GM19035 (cell line): Measurements from ENCODE around the gene LINC01488.

ENCODE experiments used
- ATAC-seq: cut with Tn5 transposase; IDR thresholded peaks from one replicate; pipeline ENCODE4 v1.9.1; 2021; ENCODE audit not compliant: unreplicated experiment

Gene LINC01488

GRCh38 chr11:69525516-69526452 lies 44.3 kb downstream of the LINC01488 start:
- ATAC-seq, result no peak

GRCh38 chr11:69526453-69526810 lies 45.0 kb downstream of the LINC01488 start:
- no peak for ATAC-seq

GRCh38 chr11:69529001-69529400 lies 47.5 kb downstream of the LINC01488 start:
- ATAC-seq, result no peak

GRCh38 chr11:69530278-69531070 lies 49.0 kb downstream of the LINC01488 start:
- no peak for ATAC-seq

GRCh38 chr11:69531071-69531716 lies 49.7 kb downstream of the LINC01488 start:
- ATAC-seq, result no peak

GRCh38 chr11:69531717-69532088 lies 50.2 kb downstream of the LINC01488 start:
- ATAC-seq, result no peak

- ATAC-seq, result no peak
Observed at GRCh38 chr11:69533296-69534165, 52.1 kb downstream of the LINC01488 start.

- ATAC-seq, result no peak
Observed at GRCh38 chr11:69534166-69534530, 52.7 kb downstream of the LINC01488 start.

- ATAC-seq, result no peak
Observed at GRCh38 chr11:69535908-69536307, 54.4 kb downstream of the LINC01488 start.

- no peak for ATAC-seq
Observed at GRCh38 chr11:69536406-69536805, 54.9 kb downstream of the LINC01488 start.

GRCh38 chr11:69537126-69537525 lies 55.7 kb downstream of the LINC01488 start:
- no peak for ATAC-seq

GRCh38 chr11:69537855-69538640 lies 56.6 kb downstream of the LINC01488 start:
- no peak for ATAC-seq

- no peak for ATAC-seq
Observed at GRCh38 chr11:69538854-69539253, 57.4 kb downstream of the LINC01488 start.

- no peak for ATAC-seq
Observed at GRCh38 chr11:69539416-69540117, 58.1 kb downstream of the LINC01488 start.

- ATAC-seq, result no peak
Observed at GRCh38 chr11:69540118-69541000, 58.9 kb downstream of the LINC01488 start.

GRCh38 chr11:69541001-69541285 lies 59.5 kb downstream of the LINC01488 start:
- no peak for ATAC-seq

GRCh38 chr11:69541501-69542313 lies 60.2 kb downstream of the LINC01488 start:
- no peak for ATAC-seq
